HG02759 (cell line): Measurements from ENCODE around the gene YKT6.
A peak's percentile ranks its signal among the peaks of the same experiment; 100 is the strongest.

ENCODE experiments used
- ATAC-seq: cut with Tn5 transposase; IDR thresholded peaks from one replicate; pipeline ENCODE4 v1.9.1; 2021; ENCODE audit warnings: mild to moderate bottlenecking, moderate library complexity; ENCODE audit not compliant: unreplicated experiment

Gene YKT6

GRCh38 chr7:44229546-44230105, 28.8 kb downstream of the YKT6 start:
- no peak for ATAC-seq

- ATAC-seq = no peak
Observed at GRCh38 chr7:44230286-44230685, 29.5 kb downstream of the YKT6 start.

- no peak for ATAC-seq
Observed at GRCh38 chr7:44231088-44231487, 30.3 kb downstream of the YKT6 start.

- no peak for ATAC-seq
Observed at GRCh38 chr7:44232396-44232795, 31.6 kb downstream of the YKT6 start.

- no peak for ATAC-seq
Observed at GRCh38 chr7:44232901-44233715, 32.3 kb downstream of the YKT6 start.

- no peak for ATAC-seq
Observed at GRCh38 chr7:44235066-44235465, 34.3 kb downstream of the YKT6 start.

- ATAC-seq = no peak
Observed at GRCh38 chr7:44235582-44236332, 35.0 kb downstream of the YKT6 start.

GRCh38 chr7:44236333-44236728, 35.6 kb downstream of the YKT6 start:
- ATAC-seq = no peak

- no peak for ATAC-seq
Observed at GRCh38 chr7:44237696-44238095, 36.9 kb downstream of the YKT6 start.

- ATAC-seq = no peak
Observed at GRCh38 chr7:44238116-44238695, 37.4 kb downstream of the YKT6 start.

GRCh38 chr7:44239361-44239760, 38.6 kb downstream of the YKT6 start:
- ATAC-seq = no peak

- no peak for ATAC-seq
Observed at GRCh38 chr7:44240376-44240775, 39.6 kb downstream of the YKT6 start.

- ATAC-seq = peak; percentile 74
Observed at GRCh38 chr7:44240983-44241510, 40.3 kb downstream of the YKT6 start.

- ATAC-seq = no peak
Observed at GRCh38 chr7:44242091-44242490, 41.3 kb downstream of the YKT6 start.

GRCh38 chr7:44244282-44244681, 43.5 kb downstream of the YKT6 start:
- no peak for ATAC-seq

GRCh38 chr7:44246396-44247113, 45.8 kb downstream of the YKT6 start:
- no peak for ATAC-seq

- ATAC-seq = no peak
Observed at GRCh38 chr7:44247868-44248651, 47.3 kb downstream of the YKT6 start.

GRCh38 chr7:44249639-44250234, 49.0 kb downstream of the YKT6 start:
- ATAC-seq = no peak

GRCh38 chr7:44251269-44251668, 50.5 kb downstream of the YKT6 start:
- ATAC-seq = no peak
